Transverse colon (tissue), 4 donors: ENCODE data around the gene TCF3.

Experiments
- POLR2A ChIP-seq: fragments of 450-650 bp; IDR thresholded peaks from one replicate; pipeline ENCODE4 v1.6.1; 2016; ENCODE audit warnings: antibody characterized with exemption, mild to moderate bottlenecking, moderate library complexity
- POLR2AphosphoS5 ChIP-seq, 3 donors: sonication (generic); formaldehyde crosslinking; IDR thresholded peaks; one replicate each; pipeline ENCODE4 v1.6.1; 2016; ENCODE audit warnings: antibody characterized with exemption in 3 of 3
- TF ChIP-seq, protein P1 (sequence below), 5 experiments: fragments of 200-600 bp in 3 of 5; fragments of 450-650 bp in 2 of 5; sonication (generic) in 3 of 5; IDR thresholded peaks; 1 replicate in 2 of 5; 2 replicates in 3 of 5; pipeline ENCODE4 v1.5.1; 2016 to 2017; ENCODE audit warnings: antibody characterized with exemption in 5 of 5, inconsistent platforms in 3 of 5, mild to moderate bottlenecking in 2 of 5, moderate library complexity in 1 of 5

GRCh38 chr19:1610579-1610978 lies 41.8 kb downstream of the TCF3 start:
- TF ChIP-seq, protein P1, sequence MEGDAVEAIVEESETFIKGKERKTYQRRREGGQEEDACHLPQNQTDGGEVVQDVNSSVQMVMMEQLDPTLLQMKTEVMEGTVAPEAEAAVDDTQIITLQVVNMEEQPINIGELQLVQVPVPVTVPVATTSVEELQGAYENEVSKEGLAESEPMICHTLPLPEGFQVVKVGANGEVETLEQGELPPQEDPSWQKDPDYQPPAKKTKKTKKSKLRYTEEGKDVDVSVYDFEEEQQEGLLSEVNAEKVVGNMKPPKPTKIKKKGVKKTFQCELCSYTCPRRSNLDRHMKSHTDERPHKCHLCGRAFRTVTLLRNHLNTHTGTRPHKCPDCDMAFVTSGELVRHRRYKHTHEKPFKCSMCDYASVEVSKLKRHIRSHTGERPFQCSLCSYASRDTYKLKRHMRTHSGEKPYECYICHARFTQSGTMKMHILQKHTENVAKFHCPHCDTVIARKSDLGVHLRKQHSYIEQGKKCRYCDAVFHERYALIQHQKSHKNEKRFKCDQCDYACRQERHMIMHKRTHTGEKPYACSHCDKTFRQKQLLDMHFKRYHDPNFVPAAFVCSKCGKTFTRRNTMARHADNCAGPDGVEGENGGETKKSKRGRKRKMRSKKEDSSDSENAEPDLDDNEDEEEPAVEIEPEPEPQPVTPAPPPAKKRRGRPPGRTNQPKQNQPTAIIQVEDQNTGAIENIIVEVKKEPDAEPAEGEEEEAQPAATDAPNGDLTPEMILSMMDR (IDR thresholded peaks at IDR 0.05) = no peak
- no peak for TF ChIP-seq POLR2A
- no peak for TF ChIP-seq POLR2AphosphoS5 (IDR thresholded peaks at IDR 0.05)
